Stimulated activated CD4-positive, alpha-beta T cell treated with anti-CD3 and anti-CD28 coated beads, Interleukin-1b, Interleukin-23, amount 100 ng/mL, for 48 hours (primary cell): ENCODE results near the gene PRPF8.

Experiments
- DNase-seq: peaks from one replicate; pipeline ENCODE4 v3.0.0-alpha.2; 2020

Gene PRPF8

GRCh38 chr17:1643999-1644492 is 40.6 kb downstream of the PRPF8 start:
- no peak for DNase-seq

GRCh38 chr17:1643293-1643998 is 41.2 kb downstream of the PRPF8 start:
- DNase-seq = peak; percentile 51

GRCh38 chr17:1641065-1641403 is 43.6 kb downstream of the PRPF8 start:
- no peak for DNase-seq

- DNase-seq = no peak
Observed at GRCh38 chr17:1640329-1641064, 44.2 kb downstream of the PRPF8 start.

GRCh38 chr17:1639549-1640180 is 45.0 kb downstream of the PRPF8 start:
- DNase-seq = no peak

GRCh38 chr17:1638624-1639300 is 45.9 kb downstream of the PRPF8 start:
- DNase-seq = no peak

GRCh38 chr17:1638171-1638590 is 46.5 kb downstream of the PRPF8 start:
- DNase-seq = no peak

- no peak for DNase-seq
Observed at GRCh38 chr17:1636732-1637285, 47.9 kb downstream of the PRPF8 start.

GRCh38 chr17:1635675-1636465 is 48.8 kb downstream of the PRPF8 start:
- no peak for DNase-seq

- no peak for DNase-seq
Observed at GRCh38 chr17:1634841-1635650, 49.6 kb downstream of the PRPF8 start.

GRCh38 chr17:1630662-1631061 is 54.0 kb downstream of the PRPF8 start:
- no peak for DNase-seq

GRCh38 chr17:1629504-1630310 is 55.0 kb downstream of the PRPF8 start:
- peak; percentile 79 for DNase-seq

- DNase-seq = peak; percentile 87
Observed at GRCh38 chr17:1628856-1629503, 55.7 kb downstream of the PRPF8 start.

GRCh38 chr17:1627982-1628855 is 56.4 kb downstream of the PRPF8 start, which contains the start of gene SLC43A2:
SLC43A2 (minus strand) TSS chr17:1628834; CDS start chr17:1627874, 960 bp downstream.
- peak; percentile 70 for DNase-seq

- no peak for DNase-seq
Observed at GRCh38 chr17:1627182-1627981, 57.3 kb downstream of the PRPF8 start.

GRCh38 chr17:1626333-1626732 is 58.3 kb downstream of the PRPF8 start:
- DNase-seq = no peak

- no peak for DNase-seq
Observed at GRCh38 chr17:1625581-1625980, 59.1 kb downstream of the PRPF8 start.

- DNase-seq = no peak
Observed at GRCh38 chr17:1625053-1625452, 59.6 kb downstream of the PRPF8 start.
